ENCODE results near the gene HAS3. TPM values are rescaled to one million over a fixed set of nuclear protein-coding genes. Genes with fewer than 3 reads are reported as not detected.
A peak's percentile ranks its signal among the peaks of the same experiment; 100 is the strongest.

HAS3 gene
- polyA plus RNA-seq, 1 of the 3 experiments (the other 2 are of a cell fraction) = 38.7 TPM

DNA sequence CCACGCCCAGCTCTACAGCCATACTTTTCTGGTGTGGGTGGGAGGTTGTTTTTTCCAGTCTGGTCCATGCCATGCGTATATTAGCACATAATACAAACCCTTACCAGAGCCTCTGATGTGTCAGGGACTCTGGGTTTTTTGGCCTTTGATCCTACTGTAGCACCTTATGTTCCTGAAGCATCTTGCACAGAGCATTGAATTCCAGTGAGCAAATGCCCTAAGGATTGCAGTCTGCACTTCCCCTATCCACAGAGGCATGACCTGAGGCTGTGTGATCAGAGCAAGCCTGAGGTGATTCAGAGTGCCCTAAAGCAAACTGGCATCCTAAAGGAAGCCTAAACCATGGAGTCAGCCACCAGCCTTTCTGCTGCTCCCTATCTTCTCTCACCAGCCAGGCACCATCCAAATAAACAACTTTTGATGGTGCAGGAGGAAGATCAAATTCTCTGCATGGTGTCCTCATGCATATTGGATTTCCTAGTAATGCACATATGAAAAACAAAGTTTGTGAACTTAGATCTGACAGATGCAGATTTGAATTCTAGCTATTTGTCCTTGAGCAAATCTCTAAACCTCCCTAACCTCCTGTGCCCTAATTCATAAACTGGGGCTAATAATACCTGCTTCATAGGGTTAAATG is 41.2 kb upstream of the HAS3 start:
- Histone ChIP-seq H3K36me3 (replicated peaks in 1 of 2; ENCODE audit: control insufficient read depth in 1 of 2, insufficient read depth in 2 of 2, low read length in 1 of 2) (no peaks in the 10 kb centered on the region), H3K27ac (ENCODE audit: low read depth in 2 of 2, low read length in 1 of 2) (no peak overlapping the region), H3K27me3 (ENCODE audit: insufficient read depth) (no peaks in the 10 kb centered on the region), H3K4me1 (ENCODE audit: control insufficient read depth in 1 of 2, insufficient read depth in 2 of 2, low read depth in 1 of 2, low read length in 1 of 2) (peaks cover 0 to 17% of the 10 kb centered on the region in 2 experiments; a peak in 1 of 4 replicates), H3K9me3 (no peaks in the 10 kb centered on the region), H3K79me2 (ENCODE audit: insufficient read depth) (no peaks in the 10 kb centered on the region), H3F3A (replicated peaks; ENCODE audit: insufficient read depth) (peaks cover 5% of the 10 kb centered on the region), H3K4me2 (0 out of 2 replicates have a peak overlapping the region, but pooled peaks have one; percentile 12), H3K9ac (no peak overlapping the region), H4K20me1 (ENCODE audit: insufficient read depth) (no peaks in the 10 kb centered on the region), H2AFZ (ENCODE audit: low read depth) (no peak overlapping the region), H3K4me3 (ENCODE audit: low read depth in 2 of 2, low read length in 1 of 2) (no peak overlapping the region), H3K9me2 (no peaks in the 10 kb centered on the region)
- DNase-seq = no peak
- 90% methylated on average over 2 of the region's 2 CpGs for WGBS (ENCODE audit: low lambda C conversion rate)
- TF ChIP-seq, protein P1, sequence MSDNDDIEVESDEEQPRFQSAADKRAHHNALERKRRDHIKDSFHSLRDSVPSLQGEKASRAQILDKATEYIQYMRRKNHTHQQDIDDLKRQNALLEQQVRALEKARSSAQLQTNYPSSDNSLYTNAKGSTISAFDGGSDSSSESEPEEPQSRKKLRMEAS (IDR thresholded peaks at IDR 0.05; ENCODE audit: low read depth) = no peak
- TF ChIP-seq, protein P2, sequence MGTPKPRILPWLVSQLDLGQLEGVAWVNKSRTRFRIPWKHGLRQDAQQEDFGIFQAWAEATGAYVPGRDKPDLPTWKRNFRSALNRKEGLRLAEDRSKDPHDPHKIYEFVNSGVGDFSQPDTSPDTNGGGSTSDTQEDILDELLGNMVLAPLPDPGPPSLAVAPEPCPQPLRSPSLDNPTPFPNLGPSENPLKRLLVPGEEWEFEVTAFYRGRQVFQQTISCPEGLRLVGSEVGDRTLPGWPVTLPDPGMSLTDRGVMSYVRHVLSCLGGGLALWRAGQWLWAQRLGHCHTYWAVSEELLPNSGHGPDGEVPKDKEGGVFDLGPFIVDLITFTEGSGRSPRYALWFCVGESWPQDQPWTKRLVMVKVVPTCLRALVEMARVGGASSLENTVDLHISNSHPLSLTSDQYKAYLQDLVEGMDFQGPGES (IDR thresholded peaks at IDR 0.05; ENCODE audit: low read depth, low read length) = no peak
- TF ChIP-seq TAF1 (IDR thresholded peaks at IDR 0.05; ENCODE audit: borderline replicate concordance, low read depth, low read length) (no peak), CHD2 (IDR thresholded peaks at IDR 0.05; ENCODE audit: low read length, partially characterized antibody) (no peak), MXI1 (IDR thresholded peaks at IDR 0.05; ENCODE audit: low read depth, low read length) (no peak), RCOR1 (IDR thresholded peaks at IDR 0.05; ENCODE audit: low read length) (no peak), FOXJ3 (CRISPR knock-in tag; IDR thresholded peaks at IDR 0.05) (no peak), RAD21 (IDR thresholded peaks at IDR 0.05; ENCODE audit: low read length) (no peak), NFIC (IDR thresholded peaks at IDR 0.05; ENCODE audit: borderline replicate concordance) (no peak), FOSL2 (IDR thresholded peaks at IDR 0.05; ENCODE audit: borderline replicate concordance, low read depth) (no peak), EP300 (IDR thresholded peaks at IDR 0.05; ENCODE audit: borderline replicate concordance in 1 of 2, low read depth in 1 of 2, low read length in 1 of 2) (no peak), RXRA (IDR thresholded peaks at IDR 0.05; ENCODE audit: borderline replicate concordance, low read depth) (no peak), MEF2A (IDR thresholded peaks at IDR 0.05; ENCODE audit: borderline replicate concordance, low read depth) (no peak)
- TF ChIP-seq, protein P3, sequence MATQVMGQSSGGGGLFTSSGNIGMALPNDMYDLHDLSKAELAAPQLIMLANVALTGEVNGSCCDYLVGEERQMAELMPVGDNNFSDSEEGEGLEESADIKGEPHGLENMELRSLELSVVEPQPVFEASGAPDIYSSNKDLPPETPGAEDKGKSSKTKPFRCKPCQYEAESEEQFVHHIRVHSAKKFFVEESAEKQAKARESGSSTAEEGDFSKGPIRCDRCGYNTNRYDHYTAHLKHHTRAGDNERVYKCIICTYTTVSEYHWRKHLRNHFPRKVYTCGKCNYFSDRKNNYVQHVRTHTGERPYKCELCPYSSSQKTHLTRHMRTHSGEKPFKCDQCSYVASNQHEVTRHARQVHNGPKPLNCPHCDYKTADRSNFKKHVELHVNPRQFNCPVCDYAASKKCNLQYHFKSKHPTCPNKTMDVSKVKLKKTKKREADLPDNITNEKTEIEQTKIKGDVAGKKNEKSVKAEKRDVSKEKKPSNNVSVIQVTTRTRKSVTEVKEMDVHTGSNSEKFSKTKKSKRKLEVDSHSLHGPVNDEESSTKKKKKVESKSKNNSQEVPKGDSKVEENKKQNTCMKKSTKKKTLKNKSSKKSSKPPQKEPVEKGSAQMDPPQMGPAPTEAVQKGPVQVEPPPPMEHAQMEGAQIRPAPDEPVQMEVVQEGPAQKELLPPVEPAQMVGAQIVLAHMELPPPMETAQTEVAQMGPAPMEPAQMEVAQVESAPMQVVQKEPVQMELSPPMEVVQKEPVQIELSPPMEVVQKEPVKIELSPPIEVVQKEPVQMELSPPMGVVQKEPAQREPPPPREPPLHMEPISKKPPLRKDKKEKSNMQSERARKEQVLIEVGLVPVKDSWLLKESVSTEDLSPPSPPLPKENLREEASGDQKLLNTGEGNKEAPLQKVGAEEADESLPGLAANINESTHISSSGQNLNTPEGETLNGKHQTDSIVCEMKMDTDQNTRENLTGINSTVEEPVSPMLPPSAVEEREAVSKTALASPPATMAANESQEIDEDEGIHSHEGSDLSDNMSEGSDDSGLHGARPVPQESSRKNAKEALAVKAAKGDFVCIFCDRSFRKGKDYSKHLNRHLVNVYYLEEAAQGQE (IDR thresholded peaks at IDR 0.05; ENCODE audit: low read depth, low read length) = no peak
- TF ChIP-seq, protein P4, sequence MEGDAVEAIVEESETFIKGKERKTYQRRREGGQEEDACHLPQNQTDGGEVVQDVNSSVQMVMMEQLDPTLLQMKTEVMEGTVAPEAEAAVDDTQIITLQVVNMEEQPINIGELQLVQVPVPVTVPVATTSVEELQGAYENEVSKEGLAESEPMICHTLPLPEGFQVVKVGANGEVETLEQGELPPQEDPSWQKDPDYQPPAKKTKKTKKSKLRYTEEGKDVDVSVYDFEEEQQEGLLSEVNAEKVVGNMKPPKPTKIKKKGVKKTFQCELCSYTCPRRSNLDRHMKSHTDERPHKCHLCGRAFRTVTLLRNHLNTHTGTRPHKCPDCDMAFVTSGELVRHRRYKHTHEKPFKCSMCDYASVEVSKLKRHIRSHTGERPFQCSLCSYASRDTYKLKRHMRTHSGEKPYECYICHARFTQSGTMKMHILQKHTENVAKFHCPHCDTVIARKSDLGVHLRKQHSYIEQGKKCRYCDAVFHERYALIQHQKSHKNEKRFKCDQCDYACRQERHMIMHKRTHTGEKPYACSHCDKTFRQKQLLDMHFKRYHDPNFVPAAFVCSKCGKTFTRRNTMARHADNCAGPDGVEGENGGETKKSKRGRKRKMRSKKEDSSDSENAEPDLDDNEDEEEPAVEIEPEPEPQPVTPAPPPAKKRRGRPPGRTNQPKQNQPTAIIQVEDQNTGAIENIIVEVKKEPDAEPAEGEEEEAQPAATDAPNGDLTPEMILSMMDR (IDR thresholded peaks at IDR 0.05) = no peak
- TF ChIP-seq, protein P5, sequence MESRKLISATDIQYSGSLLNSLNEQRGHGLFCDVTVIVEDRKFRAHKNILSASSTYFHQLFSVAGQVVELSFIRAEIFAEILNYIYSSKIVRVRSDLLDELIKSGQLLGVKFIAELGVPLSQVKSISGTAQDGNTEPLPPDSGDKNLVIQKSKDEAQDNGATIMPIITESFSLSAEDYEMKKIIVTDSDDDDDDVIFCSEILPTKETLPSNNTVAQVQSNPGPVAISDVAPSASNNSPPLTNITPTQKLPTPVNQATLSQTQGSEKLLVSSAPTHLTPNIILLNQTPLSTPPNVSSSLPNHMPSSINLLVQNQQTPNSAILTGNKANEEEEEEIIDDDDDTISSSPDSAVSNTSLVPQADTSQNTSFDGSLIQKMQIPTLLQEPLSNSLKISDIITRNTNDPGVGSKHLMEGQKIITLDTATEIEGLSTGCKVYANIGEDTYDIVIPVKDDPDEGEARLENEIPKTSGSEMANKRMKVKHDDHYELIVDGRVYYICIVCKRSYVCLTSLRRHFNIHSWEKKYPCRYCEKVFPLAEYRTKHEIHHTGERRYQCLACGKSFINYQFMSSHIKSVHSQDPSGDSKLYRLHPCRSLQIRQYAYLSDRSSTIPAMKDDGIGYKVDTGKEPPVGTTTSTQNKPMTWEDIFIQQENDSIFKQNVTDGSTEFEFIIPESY (IDR thresholded peaks at IDR 0.05; ENCODE audit: borderline replicate concordance, low read depth) = no peak
- TF ChIP-seq, protein P6, sequence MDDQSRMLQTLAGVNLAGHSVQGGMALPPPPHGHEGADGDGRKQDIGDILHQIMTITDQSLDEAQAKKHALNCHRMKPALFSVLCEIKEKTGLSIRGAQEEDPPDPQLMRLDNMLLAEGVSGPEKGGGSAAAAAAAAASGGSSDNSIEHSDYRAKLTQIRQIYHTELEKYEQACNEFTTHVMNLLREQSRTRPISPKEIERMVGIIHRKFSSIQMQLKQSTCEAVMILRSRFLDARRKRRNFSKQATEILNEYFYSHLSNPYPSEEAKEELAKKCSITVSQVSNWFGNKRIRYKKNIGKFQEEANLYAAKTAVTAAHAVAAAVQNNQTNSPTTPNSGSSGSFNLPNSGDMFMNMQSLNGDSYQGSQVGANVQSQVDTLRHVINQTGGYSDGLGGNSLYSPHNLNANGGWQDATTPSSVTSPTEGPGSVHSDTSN (IDR thresholded peaks at IDR 0.05) = no peak
- ChIA-PET POLR2A (no interaction called here), CTCF (interaction anchor here (0.6 to 0.7 kb wide), 2 partner anchors 15 to 350 kb away, joined by 3 to 4 read pairs; no protein-coding TSS in a partner anchor)
